22Rv1 (cell line): ENCODE measurements around the gene STPG2.

Source experiments
- CTCF ChIP-seq: fragments of 450-650 bp; IDR thresholded peaks from 2 replicates; pipeline ENCODE4 v1.5.1; 2017; ENCODE audit warnings: mild to moderate bottlenecking
- ZFX ChIP-seq: fragments of 450-650 bp; IDR thresholded peaks from 2 replicates; pipeline ENCODE4 v1.6.1; 2017; ENCODE audit warnings: antibody characterized with exemption, borderline replicate concordance

GRCh38 chr4:98181809-98182208, 38.5 kb upstream of the STPG2 start:
- TF ChIP-seq CTCF = no peak
- no peak for TF ChIP-seq ZFX
